ENCODE results near the gene ANKRD44.

ANKRD44 gene

DNA sequence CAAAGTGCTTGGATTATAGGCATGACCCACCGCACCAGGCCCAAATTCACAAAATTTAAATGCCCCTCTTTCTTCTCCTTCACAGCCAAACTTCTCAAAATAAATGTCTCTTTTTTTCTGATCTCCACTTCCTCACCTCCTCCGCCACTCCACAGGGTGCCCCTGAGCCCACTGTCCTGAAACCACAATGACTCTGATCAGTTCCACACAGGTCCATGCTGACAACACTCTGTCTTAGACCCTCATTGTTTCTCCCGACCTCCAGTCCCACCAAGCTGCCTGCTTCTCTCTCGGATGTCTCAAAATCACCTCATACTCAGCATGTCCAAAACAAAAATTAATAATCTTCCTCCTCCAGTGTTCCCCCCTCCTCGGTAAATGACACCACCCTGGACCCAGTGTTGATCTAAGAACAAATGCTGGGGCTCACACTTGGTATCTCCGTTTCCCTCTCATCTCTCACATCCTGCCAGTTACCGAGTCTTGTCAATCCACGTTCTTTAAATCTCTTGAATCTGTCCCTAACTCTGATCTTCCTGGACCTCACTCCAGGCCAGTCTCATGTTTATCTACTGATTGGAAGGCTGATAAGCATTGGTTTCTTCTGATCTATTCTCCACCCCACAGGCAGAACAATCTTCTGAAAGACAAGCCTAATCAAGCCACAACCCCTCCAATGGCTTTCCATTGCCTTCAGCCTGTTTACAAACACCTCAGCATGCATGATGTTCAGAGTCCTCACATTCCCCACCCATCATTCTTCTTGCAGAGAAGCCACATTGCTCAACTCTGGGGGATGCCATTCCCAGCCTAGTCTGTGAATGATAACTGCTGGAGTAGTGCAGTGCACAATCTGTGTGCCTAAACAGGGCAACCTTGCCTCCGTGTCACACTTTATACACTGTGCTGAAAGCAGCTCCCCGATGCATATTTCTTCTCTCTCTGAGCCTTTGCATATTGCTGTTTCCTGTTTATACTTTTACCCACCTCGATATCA lies 12.4 kb upstream of the ANKRD44 start:
- DNase-seq = peak; percentile 49
- in situ Hi-C loops (cut with MboI; ENCODE audit: low pct_unique_long_range_greater_than_20kb, low sequenced_read_pairs) = no loop called here

DNA sequence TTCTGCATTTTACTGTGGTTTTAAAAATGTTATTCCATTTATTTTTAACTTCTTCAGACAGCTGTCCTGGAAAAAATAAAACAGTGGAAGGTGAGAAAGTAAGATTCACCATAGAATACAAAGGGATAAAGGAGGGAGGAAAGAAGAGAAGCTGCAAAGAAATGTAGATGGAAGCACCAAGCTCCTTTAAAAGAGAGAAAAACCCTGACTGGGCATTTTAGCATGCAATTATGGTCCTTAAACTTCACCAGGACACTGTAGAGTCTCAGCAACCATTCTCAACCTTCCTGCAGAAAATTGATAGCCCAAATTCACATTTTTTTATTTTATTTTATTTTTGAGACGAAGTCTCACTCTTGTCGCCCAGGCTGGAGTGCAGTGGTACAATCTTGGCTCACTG lies 11.6 kb upstream of the ANKRD44 start:
- in situ Hi-C loops (cut with MboI; ENCODE audit: low pct_unique_long_range_greater_than_20kb, low sequenced_read_pairs) = no loop called here
- no peak for DNase-seq

DNA sequence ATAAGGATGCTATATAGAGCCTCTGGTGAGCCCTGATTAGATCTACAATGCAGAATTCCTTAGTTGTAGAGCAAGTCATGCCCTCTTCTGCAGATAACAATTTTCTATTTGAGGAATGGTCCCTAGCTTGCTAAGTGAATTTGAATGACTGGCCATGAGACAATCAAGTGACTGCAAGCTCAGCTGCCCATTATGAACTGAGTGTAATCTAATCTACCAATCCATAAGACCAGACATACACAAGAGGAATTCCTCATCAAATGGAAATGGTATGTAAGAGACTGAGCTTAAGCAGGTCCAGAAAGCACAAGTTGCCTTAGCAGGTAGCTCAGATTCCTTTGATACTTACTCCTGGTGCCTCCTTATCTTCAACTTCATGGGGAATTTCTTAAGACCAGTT lies 4.8 kb upstream of the ANKRD44 start:
- in situ Hi-C loops (cut with MboI; ENCODE audit: low pct_unique_long_range_greater_than_20kb, low sequenced_read_pairs) = no loop called here

DNA sequence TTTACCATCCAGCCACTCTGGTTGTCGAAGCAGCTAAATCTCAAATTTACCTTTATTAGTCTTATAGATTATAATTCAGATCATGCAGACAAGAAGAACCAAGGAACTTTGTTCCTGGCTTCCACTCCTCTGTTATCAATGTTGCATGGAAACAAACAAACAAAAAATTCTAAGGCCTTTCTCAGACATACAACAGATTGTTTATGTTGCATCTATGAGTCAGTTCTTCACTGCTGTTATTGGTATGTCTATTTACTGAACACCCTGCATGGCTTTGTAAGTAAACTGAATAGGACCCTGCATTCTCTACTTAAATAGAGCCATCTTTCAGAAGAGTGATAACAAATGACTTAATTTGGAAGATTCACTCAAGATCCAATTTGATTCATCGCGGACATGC lies 1.6 kb upstream of the ANKRD44 start:
- in situ Hi-C loops (cut with MboI; ENCODE audit: low pct_unique_long_range_greater_than_20kb, low sequenced_read_pairs) = no loop called here
- DNase-seq = no peak

More for the DNA sequence above, 4.8 kb upstream of the ANKRD44 start:
- DNase-seq = no peak

DNA sequence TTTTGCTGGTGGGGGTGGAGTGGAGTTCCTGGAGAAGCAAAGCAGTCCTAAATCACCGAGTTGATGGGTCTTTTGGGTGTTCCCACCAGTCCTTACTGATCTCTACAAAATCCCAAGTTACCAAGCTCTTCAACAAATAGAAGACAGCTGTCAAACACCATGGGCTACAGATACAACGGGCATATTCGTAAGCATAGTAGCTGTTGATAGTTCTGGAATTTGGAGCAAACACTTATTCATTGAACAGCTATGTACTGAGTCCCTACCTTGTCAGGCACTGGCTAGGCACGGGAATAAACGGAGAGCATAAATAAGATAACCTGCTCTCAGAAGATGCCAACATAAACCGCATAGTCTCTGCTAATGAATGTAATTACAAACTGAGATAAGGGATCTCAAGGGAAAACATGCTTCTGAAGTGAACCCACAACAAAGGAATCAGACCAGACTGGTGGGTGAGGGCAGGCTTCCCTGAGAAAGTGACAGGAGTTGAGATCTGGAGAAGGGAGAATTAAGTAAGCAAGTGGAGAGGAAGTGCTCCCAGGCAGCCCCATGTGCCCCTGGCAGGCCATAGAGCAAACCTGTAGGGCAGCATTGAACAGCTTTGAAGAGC lies 947 bp upstream of the ANKRD44 start:
- DNase-seq = no peak
- in situ Hi-C loops (cut with MboI; ENCODE audit: low pct_unique_long_range_greater_than_20kb, low sequenced_read_pairs) = no loop called here

DNA sequence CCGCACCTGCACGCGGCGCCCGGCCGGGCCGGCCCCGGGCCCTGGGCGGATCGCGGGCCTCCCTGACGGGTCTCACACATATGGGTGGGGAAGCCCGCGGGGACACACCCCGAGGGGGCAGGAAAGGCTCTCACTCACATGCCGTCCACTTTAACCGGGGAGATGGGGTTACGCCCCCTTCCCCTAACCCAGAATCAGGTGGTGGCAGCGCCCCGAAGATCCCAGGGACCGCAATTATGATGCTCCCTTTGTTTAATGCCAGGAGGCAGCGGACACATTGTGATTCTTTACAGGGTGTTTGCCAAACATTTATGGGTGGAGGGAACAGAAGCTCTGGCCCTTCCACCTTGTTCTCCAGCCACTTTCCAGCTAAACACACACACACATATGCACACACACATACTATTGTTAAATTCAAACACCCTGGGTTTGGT lies 424 bp upstream of the ANKRD44 start:
- in situ Hi-C loops (cut with MboI; ENCODE audit: low pct_unique_long_range_greater_than_20kb, low sequenced_read_pairs) = no loop called here
- DNase-seq = no peak

DNA sequence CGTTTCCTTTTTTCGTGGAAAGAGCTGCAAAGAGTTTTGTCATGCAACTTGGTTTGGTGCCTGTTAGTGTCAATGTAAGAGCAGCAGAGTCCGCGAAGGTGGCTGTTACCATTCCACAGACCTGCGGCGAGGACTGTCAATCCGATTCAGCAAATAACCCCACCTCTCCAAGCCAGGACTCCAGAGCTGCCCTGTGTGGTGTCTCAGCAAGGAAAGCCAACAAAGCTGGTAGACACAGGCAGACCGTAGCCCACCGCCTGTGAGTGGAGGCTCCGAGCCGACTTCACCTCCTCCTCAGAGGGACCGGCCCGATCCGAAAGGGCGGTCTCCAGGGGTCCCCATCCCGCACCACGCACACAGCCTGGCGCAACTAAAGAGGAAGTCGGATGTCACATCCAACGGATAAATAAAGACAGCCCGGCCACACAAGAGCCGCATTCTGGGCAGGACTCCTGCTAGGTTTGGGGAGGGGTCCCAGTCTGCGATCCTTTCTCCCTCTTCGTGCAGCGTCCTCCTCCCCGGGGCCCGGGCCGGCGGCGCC lies 819 bp downstream of the ANKRD44 start:
- in situ Hi-C loops (cut with MboI; ENCODE audit: low pct_unique_long_range_greater_than_20kb, low sequenced_read_pairs) = no loop called here
- DNase-seq = peak; percentile 66

DNA sequence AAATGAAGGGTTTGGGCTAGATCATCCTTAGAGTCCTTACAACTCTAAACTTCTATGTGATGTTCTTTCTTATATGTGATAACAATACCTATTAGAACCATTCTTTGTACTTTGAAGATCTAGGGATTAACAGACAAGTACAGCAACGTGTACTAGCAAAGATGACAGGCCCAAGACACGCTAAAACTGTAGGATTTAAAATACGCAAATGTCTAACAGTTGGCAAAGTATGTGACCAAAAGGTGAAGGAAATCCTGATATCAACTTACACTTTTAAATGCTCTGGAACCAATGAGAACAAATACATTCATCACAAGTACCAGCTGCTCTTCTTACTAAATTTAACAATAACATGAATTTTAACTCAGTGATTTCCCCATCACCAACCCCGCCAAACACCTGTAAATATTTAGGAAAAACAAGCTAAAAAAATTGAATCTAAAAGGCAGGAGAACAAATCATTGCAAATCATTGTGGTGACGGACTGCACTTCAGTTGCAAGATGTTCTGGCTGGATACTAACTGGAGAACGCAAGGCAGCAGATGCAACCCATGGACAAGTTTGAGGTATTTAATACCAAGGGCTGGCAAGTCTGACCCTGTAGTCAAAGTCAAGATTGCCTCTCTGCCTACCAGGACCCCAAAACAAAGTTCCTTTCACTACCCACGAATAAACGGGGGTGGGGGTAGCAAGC lies 1.4 kb downstream of the ANKRD44 start:
- DNase-seq = no peak
- in situ Hi-C loops (cut with MboI; ENCODE audit: low pct_unique_long_range_greater_than_20kb, low sequenced_read_pairs) = no loop called here

DNA sequence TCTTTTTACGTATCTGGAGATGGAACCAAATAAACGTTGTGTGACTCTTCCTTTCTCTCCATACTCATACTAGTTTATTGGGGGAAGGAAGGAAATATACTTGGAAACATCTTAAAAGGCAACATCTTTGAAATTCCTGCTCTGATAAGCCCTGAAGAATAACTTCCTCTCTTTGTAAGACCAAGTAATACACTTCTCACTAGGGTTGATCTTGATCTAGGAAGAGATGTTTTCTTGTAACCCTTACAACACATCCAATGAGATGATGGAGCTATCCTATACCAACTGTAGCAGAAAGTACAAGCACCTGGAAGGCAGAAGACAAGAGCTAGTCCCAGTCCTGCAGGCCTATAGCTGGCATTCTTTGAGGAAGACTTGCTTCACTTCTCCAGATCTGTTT lies 2.0 kb downstream of the ANKRD44 start:
- peak; percentile 43 for DNase-seq
- in situ Hi-C loops (cut with MboI; ENCODE audit: low pct_unique_long_range_greater_than_20kb, low sequenced_read_pairs) = no loop called here

DNA sequence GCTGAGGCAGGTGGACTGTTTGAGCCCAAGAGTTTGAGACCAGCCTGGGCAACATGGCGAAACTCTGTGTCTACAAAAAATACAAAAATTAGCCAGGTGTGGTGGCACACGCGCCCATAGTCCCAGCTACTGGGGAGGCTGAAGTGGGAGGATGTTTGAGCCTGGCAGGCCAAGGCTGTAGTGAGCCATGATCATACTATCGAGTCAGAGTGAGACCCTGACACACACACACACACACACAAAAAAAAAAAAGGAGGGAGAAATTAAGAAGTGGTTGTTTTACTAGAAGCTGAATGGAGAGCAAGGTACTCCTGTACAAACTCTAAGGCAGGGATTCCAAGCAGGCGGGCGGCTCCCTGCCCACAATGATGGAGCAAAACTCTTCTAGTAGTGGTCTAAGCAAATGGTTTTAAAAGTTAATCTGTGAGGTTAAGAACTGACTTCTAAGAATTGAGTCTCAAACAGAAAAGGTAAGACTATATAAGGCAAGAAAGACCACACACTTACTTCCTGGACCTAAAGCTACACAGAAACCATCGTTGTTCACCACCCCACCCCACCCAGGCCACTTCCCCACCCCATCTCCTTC lies 2.6 kb downstream of the ANKRD44 start:
- in situ Hi-C loops (cut with MboI; ENCODE audit: low pct_unique_long_range_greater_than_20kb, low sequenced_read_pairs) = no loop called here
- no peak for DNase-seq

DNA sequence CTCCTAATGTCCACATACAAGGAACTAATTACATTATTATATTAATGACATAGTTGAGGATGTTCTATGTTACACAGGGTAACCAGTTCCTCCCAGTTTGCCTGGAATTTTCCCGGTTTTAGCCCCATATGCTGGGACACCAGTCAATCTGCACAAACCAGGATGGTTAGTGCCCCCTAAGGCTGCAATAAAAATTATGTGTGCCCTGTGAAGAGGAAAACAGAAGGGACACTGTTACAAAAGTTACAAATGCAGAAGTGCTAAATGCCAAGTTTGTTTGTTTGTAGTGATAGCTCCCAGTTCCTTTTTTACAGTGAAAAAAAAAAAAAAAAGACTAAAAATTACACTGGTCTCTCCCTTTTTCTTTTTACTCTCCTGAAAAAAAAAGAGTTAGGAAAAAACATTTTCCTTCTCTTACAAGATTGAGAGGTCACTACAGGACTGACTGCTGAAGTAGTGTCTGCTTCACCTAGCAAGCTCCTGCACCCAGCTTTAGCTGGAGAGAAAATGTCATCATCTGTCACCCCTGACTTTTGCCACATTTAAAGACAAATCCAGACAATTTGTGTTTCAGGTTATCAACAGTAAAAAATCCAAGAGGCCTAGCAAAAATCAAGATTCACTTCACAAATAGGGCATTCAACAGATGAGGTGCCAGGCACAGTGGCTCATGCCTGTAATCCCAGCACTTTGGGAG lies 3.2 kb downstream of the ANKRD44 start:
- peak; percentile 75 for DNase-seq
- in situ Hi-C loops (cut with MboI; ENCODE audit: low pct_unique_long_range_greater_than_20kb, low sequenced_read_pairs) = no loop called here

DNA sequence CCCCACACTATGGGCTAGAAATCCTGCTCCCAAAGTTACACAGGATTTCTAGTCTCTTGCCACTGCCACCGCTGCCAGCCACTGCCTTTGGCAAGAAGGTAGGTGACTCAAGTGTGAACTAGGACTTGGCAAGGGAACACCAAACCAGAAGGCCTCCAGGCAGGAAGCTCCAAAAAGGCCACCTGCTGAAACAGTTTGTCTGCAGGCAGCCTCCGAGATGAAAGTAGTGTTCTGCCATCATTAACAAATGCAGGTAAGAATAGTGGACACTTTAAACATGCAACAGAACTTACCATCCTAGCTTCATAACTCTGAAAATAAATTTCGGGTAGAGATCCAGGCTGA lies 3.9 kb downstream of the ANKRD44 start:
- in situ Hi-C loops (cut with MboI; ENCODE audit: low pct_unique_long_range_greater_than_20kb, low sequenced_read_pairs) = no loop called here
- DNase-seq = no peak

DNA sequence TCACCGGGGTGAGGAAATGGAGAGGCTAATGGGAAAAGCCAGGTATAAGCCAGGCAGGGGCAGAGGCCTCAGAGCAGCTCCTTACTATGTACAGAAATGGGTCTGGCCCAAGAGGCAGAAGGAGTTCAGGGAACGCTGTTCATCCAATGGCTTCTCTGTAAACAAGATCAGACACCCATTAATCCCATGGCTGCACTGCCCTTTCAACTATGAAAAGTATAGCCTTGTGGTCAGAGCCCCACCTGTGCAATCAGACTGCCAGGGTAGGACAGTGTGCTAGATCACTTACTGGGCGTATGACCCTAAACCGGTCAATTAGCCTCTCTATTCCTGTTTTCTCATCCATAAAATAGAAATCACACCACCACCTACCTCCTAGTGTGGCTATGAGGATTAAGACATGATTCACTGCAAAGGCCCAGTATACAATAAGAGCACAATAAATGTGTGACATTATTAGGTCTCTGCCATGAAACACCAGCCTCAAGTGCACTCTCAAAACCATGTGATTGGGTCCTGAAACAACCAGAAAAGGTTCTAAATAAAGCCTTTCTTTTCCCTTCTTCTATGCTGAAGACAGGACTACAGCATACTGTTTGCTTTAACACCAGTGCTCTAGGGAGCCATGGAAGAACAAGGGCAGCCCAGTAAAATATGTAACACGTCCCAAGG lies 4.4 kb downstream of the ANKRD44 start:
- DNase-seq = no peak
- in situ Hi-C loops (cut with MboI; ENCODE audit: low pct_unique_long_range_greater_than_20kb, low sequenced_read_pairs) = no loop called here

DNA sequence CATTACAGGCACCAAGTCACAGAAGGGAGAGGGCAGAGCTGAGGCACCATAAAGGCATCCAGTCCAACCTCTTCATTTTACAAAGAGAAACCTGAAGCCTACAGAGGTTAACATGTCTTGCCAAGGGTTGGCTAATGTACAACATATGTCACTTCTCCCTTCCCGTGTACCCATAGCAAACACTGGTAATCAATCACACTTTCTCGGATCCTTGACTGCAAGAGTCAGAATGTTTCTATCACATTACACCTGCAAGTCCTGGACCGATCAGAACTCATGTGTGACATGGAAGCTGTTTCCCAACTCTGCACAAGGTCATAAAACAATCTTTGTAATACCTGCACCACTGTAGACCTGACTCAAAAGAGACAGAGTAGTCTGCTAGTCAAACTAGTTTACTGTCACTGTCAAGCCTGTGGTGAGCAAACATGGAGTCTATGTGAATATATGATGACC lies 6.0 kb downstream of the ANKRD44 start:
- in situ Hi-C loops (cut with MboI; ENCODE audit: low pct_unique_long_range_greater_than_20kb, low sequenced_read_pairs) = no loop called here
- no peak for DNase-seq

DNA sequence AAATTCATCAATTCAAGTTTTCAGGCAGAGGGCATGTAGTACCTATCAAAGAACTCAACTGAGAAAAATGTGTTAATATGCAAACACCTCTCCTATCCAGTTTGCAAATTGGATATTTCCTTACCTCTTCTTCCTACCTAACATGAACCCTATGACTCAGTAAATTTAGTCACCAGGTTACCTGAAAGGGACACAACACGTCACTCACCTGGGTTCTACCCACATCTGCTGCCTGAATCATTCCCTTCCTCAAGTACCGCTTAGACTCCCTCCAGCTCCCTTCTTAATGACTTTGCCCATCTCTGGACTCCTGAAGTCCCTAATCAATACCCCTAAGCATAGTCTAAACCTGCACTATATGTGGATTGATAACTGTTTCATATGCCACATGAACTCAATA lies 10.4 kb downstream of the ANKRD44 start:
- DNase-seq = no peak
- in situ Hi-C loops (cut with MboI; ENCODE audit: low pct_unique_long_range_greater_than_20kb, low sequenced_read_pairs) = no loop called here

DNA sequence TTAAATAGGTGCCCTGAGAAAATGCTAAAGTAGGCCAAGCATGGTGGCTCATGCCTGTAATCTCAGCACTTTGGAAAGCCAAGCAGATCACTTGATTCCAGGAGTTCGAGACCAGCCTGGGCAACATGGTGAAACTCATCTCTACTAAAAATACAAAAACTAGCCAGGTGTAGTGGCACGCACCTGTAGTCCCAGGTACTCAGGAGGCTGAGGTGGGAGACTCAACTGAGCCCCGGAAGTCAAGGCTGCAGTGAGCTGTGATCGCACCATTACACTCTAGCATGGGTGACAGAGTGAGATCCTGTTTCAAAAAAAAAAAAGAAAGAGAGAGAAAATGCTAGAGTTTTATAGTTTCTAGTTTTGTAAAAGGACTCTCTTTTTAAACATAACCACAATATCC lies 12.0 kb downstream of the ANKRD44 start:
- DNase-seq = no peak
- in situ Hi-C loops (cut with MboI; ENCODE audit: low pct_unique_long_range_greater_than_20kb, low sequenced_read_pairs) = no loop called here

DNA sequence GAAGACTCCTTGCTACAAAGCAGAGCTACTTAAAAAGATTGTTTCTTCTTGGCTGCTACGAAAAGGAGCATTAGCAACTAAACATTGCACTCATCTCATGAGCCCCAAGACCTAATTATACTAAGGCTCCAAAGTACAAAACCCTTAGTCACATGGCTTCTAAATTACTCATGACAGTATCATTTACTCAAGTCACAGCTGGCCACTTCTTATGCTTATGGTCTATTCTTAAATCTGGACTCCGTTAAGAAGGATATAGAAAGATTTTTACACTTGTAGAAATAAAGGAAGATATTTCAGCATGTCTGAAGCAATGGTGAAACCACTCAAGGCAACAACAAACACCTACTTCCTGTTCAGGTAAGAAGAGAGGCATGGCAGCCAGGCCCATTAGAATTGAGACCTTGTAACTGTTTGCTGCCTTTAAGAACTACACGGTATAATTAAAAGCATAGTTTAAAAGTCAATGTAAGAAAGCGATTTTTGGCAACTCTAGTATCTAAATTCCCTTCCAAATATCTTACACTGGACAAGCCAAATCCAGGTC lies 12.7 kb downstream of the ANKRD44 start:
- no peak for DNase-seq
- in situ Hi-C loops (cut with MboI; ENCODE audit: low pct_unique_long_range_greater_than_20kb, low sequenced_read_pairs) = no loop called here

DNA sequence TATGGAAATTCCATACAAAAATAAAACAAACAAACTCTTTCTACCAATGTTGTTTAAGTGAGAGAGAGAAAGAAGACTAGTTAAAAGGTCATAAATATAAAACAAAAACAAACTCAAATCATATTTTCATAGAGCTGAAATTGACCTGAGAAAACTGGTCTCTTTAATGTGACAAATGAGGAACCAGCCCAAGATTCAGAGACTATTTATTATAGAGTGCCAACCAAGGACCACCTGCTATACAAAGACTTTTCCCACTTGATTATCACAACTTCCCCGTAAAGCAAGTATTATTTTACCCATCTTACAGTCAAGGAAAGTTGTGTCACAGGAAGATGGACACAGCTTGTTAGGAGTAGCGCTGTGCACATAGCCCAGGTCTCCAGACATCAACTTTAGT lies 13.3 kb downstream of the ANKRD44 start:
- DNase-seq = peak; percentile 59
- in situ Hi-C loops (cut with MboI; ENCODE audit: low pct_unique_long_range_greater_than_20kb, low sequenced_read_pairs) = no loop called here

Data from KBM-7 (cell line).